ENCODE data around the gene ATF6. TPM values are rescaled to one million over a fixed set of nuclear protein-coding genes. Genes with fewer than 3 reads are reported as not detected.

The ATF6 gene
- total and polyA plus RNA-seq, 9 donors, result 13.4 to 21.0 (median 16.3) TPM

GRCh38 chr1:161928056-161928455 lies 161.9 kb downstream of the ATF6 start:
- Histone ChIP-seq H3K4me1 (ENCODE audit: control insufficient read depth, insufficient read depth, low read length) (no peaks in the 10 kb centered on the region), H3K36me3 (ENCODE audit: control insufficient read depth, insufficient read depth, low read length) (no peaks in the 10 kb centered on the region), H3K9me3 (replicated peaks; ENCODE audit: control insufficient read depth, low read depth, low read length) (no peaks in the 10 kb centered on the region), H3K4me3 (ENCODE audit: low read length) (no peak overlapping the region), H3K27me3 (ENCODE audit: control insufficient read depth, insufficient read depth, low read length) (no peaks in the 10 kb centered on the region), H3K27ac (ENCODE audit: low read length) (no peak overlapping the region)
- no peak for DNase-seq
- WGBS (ENCODE audit: insufficient coverage), result no CpG with 5 or more reads among the region's 2 CpGs

GRCh38 chr1:161929137-161929536 lies 163.0 kb downstream of the ATF6 start:
- no peaks in the 10 kb centered on the region for H3K36me3 ChIP-seq (ENCODE audit: control insufficient read depth, insufficient read depth, low read length)
- H3K4me1 ChIP-seq (ENCODE audit: control insufficient read depth, insufficient read depth, low read length), result no peaks in the 10 kb centered on the region
- H3K27ac ChIP-seq (ENCODE audit: low read length), result no peak overlapping the region
- no peak for DNase-seq
- H3K27me3 ChIP-seq (ENCODE audit: control insufficient read depth, insufficient read depth, low read length), result no peaks in the 10 kb centered on the region
- H3K4me3 ChIP-seq (ENCODE audit: low read length), result no peak overlapping the region
- WGBS (ENCODE audit: insufficient coverage), result 82% methylated on average over 1 of the region's 1 CpG
- H3K9me3 ChIP-seq (replicated peaks; ENCODE audit: control insufficient read depth, low read depth, low read length), result no peaks in the 10 kb centered on the region

GRCh38 chr1:161930064-161930463 lies 163.9 kb downstream of the ATF6 start:
- H3K36me3 ChIP-seq (ENCODE audit: control insufficient read depth, insufficient read depth, low read length), result no peaks in the 10 kb centered on the region
- H3K27ac ChIP-seq (ENCODE audit: low read length), result no peak overlapping the region
- no CpG with 5 or more reads among the region's 1 CpG for WGBS (ENCODE audit: insufficient coverage)
- no peaks in the 10 kb centered on the region for H3K9me3 ChIP-seq (replicated peaks; ENCODE audit: control insufficient read depth, low read depth, low read length)
- no peak for DNase-seq
- no peaks in the 10 kb centered on the region for H3K27me3 ChIP-seq (ENCODE audit: control insufficient read depth, insufficient read depth, low read length)
- no peaks in the 10 kb centered on the region for H3K4me1 ChIP-seq (ENCODE audit: control insufficient read depth, insufficient read depth, low read length)
- H3K4me3 ChIP-seq (ENCODE audit: low read length), result no peak overlapping the region

- 58% methylated on average over 2 of the region's 2 CpGs for WGBS (ENCODE audit: insufficient coverage)
- Histone ChIP-seq H3K27ac (ENCODE audit: low read length) (no peak overlapping the region), H3K9me3 (replicated peaks; ENCODE audit: control insufficient read depth, low read depth, low read length) (no peaks in the 10 kb centered on the region), H3K4me1 (ENCODE audit: control insufficient read depth, insufficient read depth, low read length) (no peaks in the 10 kb centered on the region), H3K4me3 (ENCODE audit: low read length) (no peak overlapping the region), H3K36me3 (ENCODE audit: control insufficient read depth, insufficient read depth, low read length) (no peaks in the 10 kb centered on the region), H3K27me3 (ENCODE audit: control insufficient read depth, insufficient read depth, low read length) (no peaks in the 10 kb centered on the region)
- peak; percentile 49 for DNase-seq
Measured at GRCh38 chr1:161932668-161933067, 166.5 kb downstream of the ATF6 start.

GRCh38 chr1:161933592-161934588 lies 167.8 kb downstream of the ATF6 start:
- no CpG with 5 or more reads among the region's 6 CpGs for WGBS (ENCODE audit: insufficient coverage)
- Histone ChIP-seq H3K27me3 (ENCODE audit: control insufficient read depth, insufficient read depth, low read length) (no peaks in the 10 kb centered on the region), H3K36me3 (ENCODE audit: control insufficient read depth, insufficient read depth, low read length) (no peaks in the 10 kb centered on the region), H3K4me3 (ENCODE audit: low read length) (no peak overlapping the region), H3K4me1 (ENCODE audit: control insufficient read depth, insufficient read depth, low read length) (no peaks in the 10 kb centered on the region), H3K9me3 (replicated peaks; ENCODE audit: control insufficient read depth, low read depth, low read length) (no peaks in the 10 kb centered on the region), H3K27ac (ENCODE audit: low read length) (no peak overlapping the region)
- DNase-seq, result peak; percentile 60

- Histone ChIP-seq H3K4me3 (ENCODE audit: low read length) (no peak overlapping the region), H3K27me3 (ENCODE audit: control insufficient read depth, insufficient read depth, low read length) (no peaks in the 10 kb centered on the region), H3K27ac (ENCODE audit: low read length) (no peak overlapping the region), H3K9me3 (replicated peaks; ENCODE audit: control insufficient read depth, low read depth, low read length) (no peaks in the 10 kb centered on the region), H3K36me3 (ENCODE audit: control insufficient read depth, insufficient read depth, low read length) (no peaks in the 10 kb centered on the region), H3K4me1 (ENCODE audit: control insufficient read depth, insufficient read depth, low read length) (no peaks in the 10 kb centered on the region)
- no peak for DNase-seq
- WGBS (ENCODE audit: insufficient coverage), result no CpG with 5 or more reads among the region's 1 CpG
Measured at GRCh38 chr1:161935264-161935663, 169.1 kb downstream of the ATF6 start.

- no peak overlapping the region for H3K4me3 ChIP-seq (ENCODE audit: low read length)
- no peak overlapping the region for H3K27ac ChIP-seq (ENCODE audit: low read length)
- no peaks in the 10 kb centered on the region for H3K36me3 ChIP-seq (ENCODE audit: control insufficient read depth, insufficient read depth, low read length)
- no peaks in the 10 kb centered on the region for H3K27me3 ChIP-seq (ENCODE audit: control insufficient read depth, insufficient read depth, low read length)
- WGBS (ENCODE audit: insufficient coverage), result 76% methylated on average over 1 of the region's 2 CpGs
- H3K9me3 ChIP-seq (replicated peaks; ENCODE audit: control insufficient read depth, low read depth, low read length), result no peaks in the 10 kb centered on the region
- no peaks in the 10 kb centered on the region for H3K4me1 ChIP-seq (ENCODE audit: control insufficient read depth, insufficient read depth, low read length)
- DNase-seq, result no peak
Measured at GRCh38 chr1:161936786-161937185, 170.7 kb downstream of the ATF6 start.

- H3K4me1 ChIP-seq (ENCODE audit: control insufficient read depth, insufficient read depth, low read length), result peaks cover 4% of the 10 kb centered on the region
- no peak overlapping the region for H3K4me3 ChIP-seq (ENCODE audit: low read length)
- no peak overlapping the region for H3K27ac ChIP-seq (ENCODE audit: low read length)
- H3K27me3 ChIP-seq (ENCODE audit: control insufficient read depth, insufficient read depth, low read length), result no peaks in the 10 kb centered on the region
- 100% methylated on average over 1 of the region's 3 CpGs for WGBS (ENCODE audit: insufficient coverage)
- peaks cover 6% of the 10 kb centered on the region for H3K36me3 ChIP-seq (ENCODE audit: control insufficient read depth, insufficient read depth, low read length)
- no peak for DNase-seq
- H3K9me3 ChIP-seq (replicated peaks; ENCODE audit: control insufficient read depth, low read depth, low read length), result no peaks in the 10 kb centered on the region
Measured at GRCh38 chr1:161940866-161941591, 174.9 kb downstream of the ATF6 start.

- no peak for DNase-seq
- Histone ChIP-seq H3K4me3 (ENCODE audit: low read length) (no peak overlapping the region), H3K27me3 (ENCODE audit: control insufficient read depth, insufficient read depth, low read length) (no peaks in the 10 kb centered on the region), H3K36me3 (ENCODE audit: control insufficient read depth, insufficient read depth, low read length) (peaks cover 6% of the 10 kb centered on the region), H3K27ac (ENCODE audit: low read length) (no peak overlapping the region), H3K4me1 (ENCODE audit: control insufficient read depth, insufficient read depth, low read length) (peaks cover 6% of the 10 kb centered on the region), H3K9me3 (replicated peaks; ENCODE audit: control insufficient read depth, low read depth, low read length) (no peaks in the 10 kb centered on the region)
- no CpG with 5 or more reads among the region's 8 CpGs for WGBS (ENCODE audit: insufficient coverage)
Measured at GRCh38 chr1:161941726-161942436, 175.8 kb downstream of the ATF6 start.

GRCh38 chr1:161943737-161944136 lies 177.6 kb downstream of the ATF6 start:
- Histone ChIP-seq H3K27ac (ENCODE audit: low read length) (no peak overlapping the region), H3K36me3 (ENCODE audit: control insufficient read depth, insufficient read depth, low read length) (peaks cover 6% of the 10 kb centered on the region), H3K4me3 (ENCODE audit: low read length) (no peak overlapping the region), H3K9me3 (replicated peaks; ENCODE audit: control insufficient read depth, low read depth, low read length) (no peaks in the 10 kb centered on the region), H3K4me1 (ENCODE audit: control insufficient read depth, insufficient read depth, low read length) (peaks cover 11% of the 10 kb centered on the region), H3K27me3 (ENCODE audit: control insufficient read depth, insufficient read depth, low read length) (no peaks in the 10 kb centered on the region)
- WGBS (ENCODE audit: insufficient coverage), result no CpG with 5 or more reads among the region's 1 CpG
- DNase-seq, result no peak

Data from muscle of leg (tissue), 11 donors.